Activated T-cell treated with anti-CD3 and anti-CD28 coated beads, Interleukin-2, amount 50 U/mL, for 4 hours (primary cell): ENCODE measurements around the gene SCUBE1. TPM values are rescaled to one million over a fixed set of nuclear protein-coding genes. Genes with fewer than 3 reads are reported as not detected.

ENCODE experiments used
- ATAC-seq, 2 donors: fragments of 200-7000 bp; cut with Tn5 transposase; one replicate each; pipeline ENCODE4 v1.10.0; 2021
- DNase-seq: peaks from one replicate; pipeline ENCODE4 v3.0.0-alpha.2; 2020
- H3K27me3 Mint-ChIP-seq: one replicate; pipeline ENCODE4 v1.8.0; 2021; ENCODE audit warnings: low read depth, mixed read lengths
- H3K36me3 Mint-ChIP-seq: one replicate; pipeline ENCODE4 v1.8.0; 2022; ENCODE audit warnings: mixed read lengths; ENCODE audit not compliant: insufficient read depth
- H3K4me1 Mint-ChIP-seq: one replicate; pipeline ENCODE4 v1.8.0; 2021; ENCODE audit warnings: low read depth, mixed read lengths
- H3K4me3 Mint-ChIP-seq: one replicate; pipeline ENCODE4 v1.8.0; 2021; ENCODE audit warnings: mild to moderate bottlenecking, moderate library complexity, mixed read lengths
- H3K9me3 Mint-ChIP-seq: one replicate; pipeline ENCODE4 v1.8.0; 2021; ENCODE audit warnings: mixed read lengths
- total RNA-seq, 3 donors: library from RNA; stranded (reverse); gene quantifications; one replicate each; pipeline ENCODE4 v1.2.1, GENCODE V29; 2021

Gene SCUBE1
- total RNA-seq, 3 donors from 2014 or later = 0.08 TPM; not detected in 2

DNA sequence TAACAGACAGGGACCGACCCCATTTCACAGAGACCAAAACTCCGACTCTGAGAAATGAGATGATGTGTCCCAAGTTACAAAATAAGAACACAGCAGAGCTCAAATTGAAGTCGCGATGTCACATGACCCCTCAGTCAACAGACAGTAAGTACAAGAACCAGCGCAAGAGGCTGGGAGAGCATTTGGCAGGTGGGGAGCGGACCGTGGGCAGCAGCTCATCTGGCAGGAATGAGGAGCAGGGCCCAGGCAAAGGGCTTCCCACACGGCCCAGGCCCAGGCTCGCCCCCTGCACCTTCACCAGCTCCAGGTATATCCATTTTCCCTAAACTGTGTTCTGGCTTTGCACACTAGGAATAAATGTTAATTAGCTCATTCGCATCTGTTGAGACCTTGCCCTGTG, 34.3 kb downstream of the SCUBE1 start:
- H3K4me1 Mint-ChIP-seq = no peaks in the 10 kb centered on the region
- H3K36me3 Mint-ChIP-seq = no peaks in the 10 kb centered on the region
- DNase-seq = no peak
- H3K9me3 Mint-ChIP-seq = no peaks in the 10 kb centered on the region
- peaks cover 10% of the 10 kb centered on the region for H3K27me3 Mint-ChIP-seq
- H3K4me3 Mint-ChIP-seq = no peak overlapping the region
- ATAC-seq = no peak

DNA sequence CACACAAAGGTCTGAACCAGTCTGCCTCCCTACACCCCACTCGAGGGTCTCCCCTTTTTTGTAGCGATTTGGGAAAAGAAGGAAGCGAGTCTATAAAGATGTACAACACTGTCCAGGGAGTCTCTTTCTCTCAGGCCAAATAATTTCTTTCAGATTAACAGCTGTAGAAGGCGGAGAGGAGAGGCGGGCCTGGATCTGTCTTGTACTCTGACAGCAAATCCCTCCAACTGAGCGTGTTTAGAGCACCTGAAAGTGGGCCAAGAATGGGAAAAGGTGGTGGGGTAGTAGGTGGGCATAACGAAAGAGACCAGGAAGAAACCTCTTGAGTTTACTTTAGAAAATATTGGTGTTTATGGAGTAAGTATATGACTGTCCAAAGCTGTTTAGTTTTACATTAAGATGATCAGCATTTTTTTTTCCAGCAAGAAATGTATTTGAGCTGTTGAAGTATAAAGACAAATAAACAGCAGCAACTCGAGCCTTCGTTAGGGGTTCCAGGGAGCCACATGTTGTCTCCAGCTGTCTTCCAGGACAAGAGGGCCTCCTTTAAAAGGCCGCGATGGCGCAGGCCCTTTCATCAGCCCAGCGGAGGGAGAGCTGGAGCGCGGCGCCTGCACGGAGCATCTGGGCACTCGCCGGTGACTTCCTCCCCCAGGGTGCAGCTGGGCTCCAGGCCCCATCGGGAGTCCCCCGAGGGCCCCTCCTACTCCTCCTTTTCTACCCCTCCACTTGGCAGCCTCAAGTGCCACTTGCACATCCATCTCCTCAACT, 34.9 kb downstream of the SCUBE1 start:
- no peak for ATAC-seq
- DNase-seq = no peak
- Mint-ChIP-seq H3K9me3 (no peaks in the 10 kb centered on the region), H3K4me1 (no peaks in the 10 kb centered on the region), H3K36me3 (no peaks in the 10 kb centered on the region), H3K27me3 (peaks cover 10% of the 10 kb centered on the region), H3K4me3 (no peak overlapping the region)

DNA sequence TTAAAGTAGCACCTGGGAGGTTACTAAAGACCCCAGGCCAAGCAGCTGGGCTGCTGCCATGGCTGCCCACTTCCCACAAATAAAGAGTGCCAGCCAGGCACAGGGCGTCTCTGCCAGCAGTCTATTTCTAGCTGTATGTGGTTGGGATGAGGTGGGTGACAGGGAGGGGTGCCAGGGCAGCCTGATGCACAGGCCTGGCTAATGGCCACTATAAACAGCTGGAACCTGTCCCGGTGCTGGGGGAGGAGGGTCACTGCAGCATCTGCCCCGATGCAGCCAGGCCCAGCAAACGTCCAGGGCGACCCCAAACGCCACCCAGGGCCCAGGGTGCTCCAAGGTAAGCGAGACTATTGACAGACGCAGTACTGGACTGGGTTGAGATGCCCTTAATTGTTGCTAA, 37.4 kb downstream of the SCUBE1 start:
- DNase-seq = no peak
- Mint-ChIP-seq H3K4me3 (no peak overlapping the region), H3K36me3 (no peaks in the 10 kb centered on the region), H3K4me1 (no peaks in the 10 kb centered on the region), H3K27me3 (peaks cover 11% of the 10 kb centered on the region), H3K9me3 (no peaks in the 10 kb centered on the region)
- ATAC-seq = no peak

DNA sequence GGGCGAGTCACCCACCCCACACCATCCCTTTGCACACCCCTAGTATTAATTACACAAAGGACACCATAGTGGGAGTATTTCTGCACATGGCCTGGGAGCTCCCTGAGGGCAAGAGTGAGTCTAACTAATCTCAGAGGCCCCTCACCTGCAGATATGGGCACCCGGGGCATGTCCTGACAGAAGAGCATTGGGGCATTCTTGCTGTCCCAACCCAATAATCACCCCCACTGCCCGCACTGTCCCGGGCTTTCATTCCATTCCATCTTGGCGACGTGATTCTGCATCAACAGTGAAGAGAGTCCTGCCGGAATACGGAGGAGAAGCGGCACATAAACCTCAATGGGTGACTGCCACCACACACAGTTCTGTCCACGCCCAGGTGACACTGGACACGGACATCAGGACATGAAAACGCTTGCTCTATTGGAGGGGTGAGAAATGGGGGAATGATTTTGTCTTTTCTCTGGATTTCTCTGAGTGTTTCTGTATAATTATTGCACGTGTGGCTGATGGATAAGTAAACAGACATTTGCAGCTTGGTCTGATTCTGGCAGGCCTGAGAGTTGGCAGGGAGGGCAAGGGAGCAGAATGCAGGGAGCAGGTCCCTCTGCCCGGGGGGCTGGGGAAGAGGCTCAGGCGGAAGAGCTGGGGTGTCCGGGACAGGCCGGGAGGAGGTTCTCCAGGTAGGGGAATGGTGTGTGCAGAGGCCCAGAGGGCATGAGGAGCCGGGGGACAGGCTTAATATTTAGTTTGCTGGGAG, 38.2 kb downstream of the SCUBE1 start:
- Mint-ChIP-seq H3K4me1 (no peaks in the 10 kb centered on the region), H3K9me3 (no peaks in the 10 kb centered on the region), H3K36me3 (no peaks in the 10 kb centered on the region), H3K4me3 (no peak overlapping the region), H3K27me3 (peaks cover 11% of the 10 kb centered on the region)
- ATAC-seq (no peak), DNase-seq (no peak)

DNA sequence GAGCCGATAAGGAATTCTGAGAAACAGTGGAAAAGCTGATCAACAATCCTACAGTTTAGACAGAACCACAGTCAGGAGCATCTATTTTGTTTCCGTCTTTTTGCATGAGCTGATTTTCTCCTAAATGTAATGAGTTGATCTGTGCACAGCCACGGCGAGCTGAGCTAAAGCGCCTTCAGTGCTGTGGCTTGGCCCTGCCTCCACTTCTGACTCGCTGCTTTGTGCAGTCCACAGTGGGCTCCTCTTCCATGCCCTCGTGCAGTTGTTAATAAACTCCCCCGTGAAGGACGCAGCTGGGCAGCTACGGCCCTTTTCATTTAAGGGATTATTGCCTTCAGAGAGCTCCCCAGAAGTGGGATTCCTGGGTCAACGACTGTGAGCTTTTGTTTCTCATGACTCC, 39.4 kb downstream of the SCUBE1 start:
- Mint-ChIP-seq H3K4me3 (no peak overlapping the region), H3K4me1 (no peaks in the 10 kb centered on the region), H3K36me3 (no peaks in the 10 kb centered on the region), H3K27me3 (peaks cover 11% of the 10 kb centered on the region), H3K9me3 (no peaks in the 10 kb centered on the region)
- no peak for ATAC-seq
- DNase-seq = no peak

DNA sequence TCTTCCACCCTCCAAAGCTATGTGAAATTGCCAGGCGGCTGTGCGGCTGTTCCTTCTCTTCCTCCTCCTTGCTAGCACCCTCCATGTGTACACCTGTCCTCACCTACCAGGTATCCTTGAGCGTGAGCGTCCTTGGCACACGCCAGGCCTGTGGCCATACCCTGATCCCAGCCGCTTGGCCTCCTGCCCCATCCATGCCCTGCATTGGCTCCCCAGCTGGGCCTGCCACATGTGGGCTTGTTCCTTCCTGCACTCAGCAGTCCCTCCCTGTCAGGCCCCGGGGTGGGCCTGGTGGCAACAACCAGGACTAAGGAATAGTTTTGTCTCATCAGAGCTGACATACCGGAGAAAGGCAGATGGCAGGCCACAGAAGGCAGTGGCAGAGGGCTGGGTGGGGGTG, 40.0 kb downstream of the SCUBE1 start:
- peaks cover 9% of the 10 kb centered on the region for H3K27me3 Mint-ChIP-seq
- H3K4me3 Mint-ChIP-seq = no peak overlapping the region
- H3K9me3 Mint-ChIP-seq = no peaks in the 10 kb centered on the region
- DNase-seq = no peak
- no peak for ATAC-seq
- H3K36me3 Mint-ChIP-seq = no peaks in the 10 kb centered on the region
- no peaks in the 10 kb centered on the region for H3K4me1 Mint-ChIP-seq

DNA sequence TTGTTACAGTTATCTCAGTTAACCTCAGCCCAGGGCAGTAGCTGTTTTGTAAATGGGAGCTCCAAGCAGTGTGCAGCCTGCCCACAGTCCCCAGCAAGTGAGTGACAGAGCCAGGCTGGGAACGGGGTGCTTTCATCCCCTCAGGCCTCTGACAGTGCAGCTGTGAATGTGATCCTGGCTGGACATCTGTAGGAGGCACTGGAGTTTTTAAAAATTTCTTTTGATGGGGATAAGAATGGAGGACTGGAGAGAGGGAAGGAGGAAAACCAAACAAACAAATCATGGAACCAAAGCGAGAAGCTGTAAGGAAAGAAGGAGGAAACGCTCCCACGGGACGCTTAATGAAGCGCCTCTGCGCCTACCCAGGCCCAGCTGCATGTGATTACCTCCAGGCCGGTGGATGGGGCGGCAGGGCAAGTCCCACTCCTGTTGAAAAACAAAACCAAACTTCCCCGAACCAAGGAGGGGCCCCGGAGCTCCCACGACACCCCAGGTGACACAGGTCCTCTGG, 40.6 kb downstream of the SCUBE1 start:
- Mint-ChIP-seq H3K27me3 (peaks cover 9% of the 10 kb centered on the region), H3K4me3 (no peak overlapping the region), H3K36me3 (no peaks in the 10 kb centered on the region), H3K4me1 (no peaks in the 10 kb centered on the region), H3K9me3 (no peaks in the 10 kb centered on the region)
- no peak for ATAC-seq
- no peak for DNase-seq

DNA sequence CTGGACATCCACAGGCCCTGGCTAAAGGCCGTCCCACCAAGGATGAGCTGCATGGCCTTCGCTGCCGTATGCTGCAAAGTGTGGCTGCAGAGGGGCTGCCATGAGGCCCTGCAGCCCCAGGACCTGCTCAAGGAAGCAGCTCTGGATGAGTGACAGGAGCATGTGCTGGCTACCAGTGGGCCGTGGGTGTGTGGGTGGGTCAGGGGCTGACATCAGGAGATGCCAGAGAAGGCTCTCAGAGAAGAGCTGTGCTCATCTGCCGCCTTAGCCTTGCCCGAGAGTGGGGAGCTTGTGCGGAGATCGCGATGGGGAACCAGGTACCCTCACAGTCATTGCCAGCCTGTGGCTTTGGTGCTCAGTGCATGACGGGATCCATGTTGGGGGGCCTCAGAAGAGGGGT, 41.3 kb downstream of the SCUBE1 start:
- Mint-ChIP-seq H3K36me3 (no peaks in the 10 kb centered on the region), H3K27me3 (peaks cover 9% of the 10 kb centered on the region), H3K4me3 (no peak overlapping the region), H3K4me1 (no peaks in the 10 kb centered on the region), H3K9me3 (no peaks in the 10 kb centered on the region)
- ATAC-seq = no peak
- no peak for DNase-seq

DNA sequence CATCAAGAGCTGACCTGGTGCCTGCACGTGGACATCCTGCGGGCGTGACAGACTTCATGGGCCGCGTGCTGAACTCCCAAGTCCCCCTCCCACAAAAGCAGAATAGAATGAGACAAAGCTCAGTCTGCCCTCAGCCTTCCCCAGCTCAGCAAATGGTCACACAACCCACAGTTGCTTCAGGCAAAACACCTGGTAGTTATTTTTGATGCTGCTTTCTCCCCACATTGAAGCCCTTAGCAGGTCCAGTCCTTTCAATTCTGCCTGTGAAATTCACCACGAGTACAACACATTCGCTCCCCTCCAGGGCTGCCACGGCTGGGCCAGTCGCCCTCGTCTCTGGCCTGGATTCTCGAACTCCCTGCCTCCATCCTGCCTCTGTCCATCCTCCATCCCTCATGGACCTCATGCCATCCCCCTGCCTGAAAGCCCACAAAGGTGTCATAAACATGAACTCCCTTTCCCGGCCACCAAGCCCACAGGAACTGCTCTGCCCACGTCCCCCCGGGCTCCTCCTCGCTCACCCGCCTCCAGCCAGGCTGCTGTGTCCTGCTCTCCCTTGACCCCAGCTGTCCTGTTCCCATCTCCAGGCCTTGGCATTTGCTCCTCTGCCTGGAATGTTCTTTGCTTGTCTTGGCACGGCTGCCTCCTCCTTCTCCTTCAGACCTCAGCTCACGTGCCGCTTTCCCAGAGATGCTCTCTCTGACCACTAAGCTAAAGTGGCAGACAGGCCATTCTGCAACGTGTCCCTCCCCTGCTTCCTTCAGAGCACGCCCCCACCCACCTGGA, 42.1 kb downstream of the SCUBE1 start:
- no peaks in the 10 kb centered on the region for H3K36me3 Mint-ChIP-seq
- no peak for ATAC-seq
- peaks cover 9% of the 10 kb centered on the region for H3K27me3 Mint-ChIP-seq
- no peak overlapping the region for H3K4me3 Mint-ChIP-seq
- H3K9me3 Mint-ChIP-seq = no peaks in the 10 kb centered on the region
- no peak for DNase-seq
- no peaks in the 10 kb centered on the region for H3K4me1 Mint-ChIP-seq

DNA sequence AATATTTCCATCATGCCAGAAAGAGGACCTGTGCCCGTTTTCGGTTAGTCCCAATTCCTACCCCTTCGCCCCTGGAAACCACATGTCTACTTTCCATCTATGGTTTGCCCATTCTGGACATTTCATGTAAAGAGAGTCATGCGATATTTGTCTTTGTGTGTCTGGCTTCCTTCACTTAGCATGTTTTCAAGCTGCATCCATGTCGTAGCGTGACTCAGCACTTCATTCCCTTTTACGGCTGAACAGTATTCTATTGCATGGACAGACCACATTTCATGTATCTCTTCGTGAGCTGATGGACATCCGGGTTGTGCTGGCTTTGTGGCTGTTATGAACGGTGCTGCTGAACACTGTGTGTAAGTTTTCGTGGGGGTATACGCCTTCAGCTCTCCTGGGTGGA, 43.4 kb downstream of the SCUBE1 start:
- Mint-ChIP-seq H3K27me3 (peaks cover 6% of the 10 kb centered on the region), H3K4me3 (no peak overlapping the region)

DNA sequence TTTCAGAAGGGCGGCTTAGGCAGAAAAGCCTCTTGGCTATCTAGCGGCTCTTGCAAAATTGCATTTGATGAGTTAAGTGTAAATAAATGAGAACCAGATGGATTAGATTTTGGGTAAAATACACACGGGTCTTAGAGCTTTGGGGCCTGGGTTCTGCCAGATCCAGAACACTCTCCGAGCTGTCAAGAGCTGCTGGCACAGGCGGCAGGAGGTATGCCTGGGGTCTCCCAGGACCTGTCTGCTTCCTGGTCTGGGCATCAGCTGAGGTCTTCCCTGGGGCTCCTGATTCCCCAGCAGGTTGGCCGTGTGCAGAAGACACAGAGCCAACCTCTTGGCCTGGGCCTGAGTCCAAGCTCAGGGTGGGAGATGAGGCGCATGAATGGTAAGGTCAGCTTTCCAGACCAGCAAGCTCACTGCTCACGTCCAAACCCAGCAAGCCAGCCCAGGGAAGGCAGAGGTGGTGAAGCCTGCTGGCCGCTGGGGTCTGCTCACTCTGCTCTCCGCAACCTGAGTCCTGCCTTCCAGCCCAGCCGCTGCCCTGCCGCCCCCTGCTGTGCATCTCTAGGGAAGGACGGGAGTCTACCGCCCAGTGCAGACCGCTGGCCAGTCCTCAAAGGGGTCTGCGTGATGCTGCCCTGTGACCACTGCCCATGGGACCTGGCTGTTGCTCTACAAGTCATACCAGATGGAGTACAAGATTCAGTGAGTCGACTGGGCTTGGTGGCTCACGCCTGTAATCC, 44.9 kb downstream of the SCUBE1 start:
- no peaks in the 10 kb centered on the region for H3K36me3 Mint-ChIP-seq
- H3K4me3 Mint-ChIP-seq = no peak overlapping the region
- H3K27me3 Mint-ChIP-seq = peaks cover 3% of the 10 kb centered on the region
- ATAC-seq (no peak), DNase-seq (no peak)
- H3K4me1 Mint-ChIP-seq = no peaks in the 10 kb centered on the region
- H3K9me3 Mint-ChIP-seq = no peaks in the 10 kb centered on the region

More for the DNA sequence above, 43.4 kb downstream of the SCUBE1 start:
- Mint-ChIP-seq H3K9me3 (no peaks in the 10 kb centered on the region), H3K36me3 (no peaks in the 10 kb centered on the region), H3K4me1 (no peaks in the 10 kb centered on the region)
- no peak for DNase-seq
- ATAC-seq = no peak

DNA sequence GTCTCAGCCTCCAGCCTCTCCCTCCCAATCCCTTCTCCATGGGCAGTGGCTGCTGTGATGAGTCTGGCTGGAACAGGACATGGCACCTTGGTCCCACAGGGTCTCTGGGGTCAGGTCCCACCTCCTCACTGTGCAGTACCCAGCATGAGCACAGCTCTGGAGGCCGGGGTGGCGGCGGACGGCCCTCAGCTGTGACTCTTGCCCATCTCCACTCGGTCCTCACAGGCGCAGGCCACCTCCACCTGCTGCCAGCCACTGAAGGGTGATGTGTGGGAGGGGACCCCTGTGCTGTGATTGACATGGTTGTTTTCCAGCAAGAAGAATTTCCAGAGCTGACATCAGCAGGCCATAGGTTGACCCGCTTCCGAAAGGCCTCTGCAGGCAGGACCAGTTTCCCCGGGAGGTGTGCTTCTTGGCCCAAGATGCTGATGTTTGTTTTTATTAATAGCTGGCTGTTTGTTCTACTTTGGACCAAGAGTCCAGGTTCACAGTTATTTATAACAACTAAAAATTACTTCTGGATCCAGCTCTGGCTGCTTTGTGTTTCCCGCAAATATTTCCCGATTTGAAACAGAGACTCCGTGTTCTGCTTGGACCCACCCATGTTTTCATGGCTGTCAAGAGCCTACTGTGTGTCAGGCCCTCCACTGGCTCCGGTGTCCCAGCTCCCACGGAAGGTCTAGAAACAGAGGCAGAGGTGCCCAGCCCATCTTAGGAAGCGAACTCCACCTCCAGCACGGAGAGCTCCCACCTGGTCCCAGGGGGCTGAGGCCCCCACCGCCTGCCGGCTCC, 45.7 kb downstream of the SCUBE1 start:
- Mint-ChIP-seq H3K9me3 (no peaks in the 10 kb centered on the region), H3K4me3 (no peak overlapping the region), H3K4me1 (no peaks in the 10 kb centered on the region), H3K36me3 (no peaks in the 10 kb centered on the region), H3K27me3 (peaks cover 3% of the 10 kb centered on the region)
- no peak for DNase-seq
- ATAC-seq = no peak

DNA sequence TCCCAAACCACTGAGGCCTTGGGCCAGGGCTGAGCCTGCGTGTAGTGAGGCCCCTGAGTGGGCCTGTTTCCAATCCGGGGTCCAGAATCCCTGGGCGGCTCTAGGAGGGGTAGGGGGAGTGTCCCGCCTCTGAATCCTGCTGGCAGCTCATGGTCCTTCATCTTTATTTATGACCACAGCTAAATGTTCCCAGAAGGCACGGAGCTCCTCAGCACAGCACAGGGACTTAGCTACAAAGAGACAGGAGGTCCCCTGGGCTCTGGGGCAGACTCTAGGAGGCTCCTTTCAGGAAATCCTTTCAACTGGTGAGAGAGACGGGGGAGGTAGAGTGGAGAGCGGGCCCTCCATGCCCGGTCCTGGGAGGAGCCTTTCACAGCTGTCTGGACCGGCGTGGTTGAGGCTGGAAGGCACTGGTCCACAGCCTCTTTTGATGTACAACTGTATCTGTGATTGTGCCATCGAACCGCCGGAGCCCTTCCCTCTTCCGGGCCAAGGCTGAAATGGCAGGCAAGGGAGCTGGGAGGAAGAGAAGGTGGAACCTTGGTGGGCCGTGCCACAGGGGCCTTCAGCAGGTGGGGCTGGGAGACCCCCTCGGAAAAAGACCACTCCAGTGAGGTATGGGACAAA, 46.8 kb downstream of the SCUBE1 start:
- no peaks in the 10 kb centered on the region for H3K9me3 Mint-ChIP-seq
- H3K4me1 Mint-ChIP-seq = no peaks in the 10 kb centered on the region
- peaks cover 2% of the 10 kb centered on the region for H3K27me3 Mint-ChIP-seq
- DNase-seq (no peak), ATAC-seq (no peak)
- no peaks in the 10 kb centered on the region for H3K36me3 Mint-ChIP-seq
- no peak overlapping the region for H3K4me3 Mint-ChIP-seq
